LNCaP clone FGC (cell line): ENCODE data around the gene DYNLRB2.

Source experiments
- DNase-seq: peaks from one replicate; pipeline ENCODE4 v3.0.0-alpha.2; 2011; ENCODE audit warnings: low read depth
- H3K4me3 ChIP-seq: 2 replicates; pipeline ENCODE4 v1.5.1; 2011; ENCODE audit warnings: mild to moderate bottlenecking, low read depth, low read length, control low read depth
- TF ChIP-seq, protein P1 (sequence below): IDR thresholded peaks from 2 replicates; pipeline ENCODE4 v1.5.1; 2012; ENCODE audit warnings: mild to moderate bottlenecking; ENCODE audit not compliant: control insufficient read depth, insufficient read depth; ENCODE audit errors: extremely low read depth

DYNLRB2 gene

DNA sequence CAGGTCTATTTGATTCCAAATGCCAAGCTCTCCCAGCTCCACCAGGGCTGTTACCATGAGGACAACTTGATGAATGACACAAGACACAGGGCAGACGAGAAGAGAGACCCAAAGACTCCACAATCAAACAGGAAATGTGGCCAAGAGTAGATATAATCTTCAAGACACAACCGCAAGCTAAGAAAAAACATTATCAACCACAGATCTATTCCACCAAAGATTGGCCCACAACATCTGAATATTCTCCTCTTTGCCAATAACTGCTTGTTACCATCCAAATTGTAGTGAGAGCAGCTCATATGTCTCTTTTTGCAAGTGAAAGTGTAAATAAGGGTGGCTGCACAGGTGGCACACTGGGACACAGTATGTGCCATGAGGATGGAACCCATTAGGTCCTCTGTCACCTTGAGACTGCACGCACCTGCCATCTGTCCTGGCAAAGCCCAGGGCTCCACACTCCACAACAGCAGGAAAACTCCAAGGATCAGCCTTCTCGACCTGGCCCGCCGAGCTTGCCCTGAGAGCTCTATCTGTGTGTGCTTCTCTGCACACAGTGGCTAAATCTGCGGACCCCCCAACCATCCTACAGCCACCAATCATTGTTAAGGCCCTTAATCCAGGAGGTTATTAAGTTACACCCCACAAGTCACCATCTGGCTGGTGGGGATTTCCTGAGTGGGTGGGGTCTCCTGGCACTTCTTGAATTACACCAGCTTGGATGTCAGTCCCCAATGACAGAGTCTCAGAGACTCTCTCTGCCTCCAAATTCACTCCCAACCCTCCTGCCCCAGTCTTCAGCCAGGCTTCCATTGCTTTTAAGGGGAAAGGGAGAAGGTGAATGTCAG is 50.5 kb downstream of the DYNLRB2 start:
- TF ChIP-seq, protein P1, sequence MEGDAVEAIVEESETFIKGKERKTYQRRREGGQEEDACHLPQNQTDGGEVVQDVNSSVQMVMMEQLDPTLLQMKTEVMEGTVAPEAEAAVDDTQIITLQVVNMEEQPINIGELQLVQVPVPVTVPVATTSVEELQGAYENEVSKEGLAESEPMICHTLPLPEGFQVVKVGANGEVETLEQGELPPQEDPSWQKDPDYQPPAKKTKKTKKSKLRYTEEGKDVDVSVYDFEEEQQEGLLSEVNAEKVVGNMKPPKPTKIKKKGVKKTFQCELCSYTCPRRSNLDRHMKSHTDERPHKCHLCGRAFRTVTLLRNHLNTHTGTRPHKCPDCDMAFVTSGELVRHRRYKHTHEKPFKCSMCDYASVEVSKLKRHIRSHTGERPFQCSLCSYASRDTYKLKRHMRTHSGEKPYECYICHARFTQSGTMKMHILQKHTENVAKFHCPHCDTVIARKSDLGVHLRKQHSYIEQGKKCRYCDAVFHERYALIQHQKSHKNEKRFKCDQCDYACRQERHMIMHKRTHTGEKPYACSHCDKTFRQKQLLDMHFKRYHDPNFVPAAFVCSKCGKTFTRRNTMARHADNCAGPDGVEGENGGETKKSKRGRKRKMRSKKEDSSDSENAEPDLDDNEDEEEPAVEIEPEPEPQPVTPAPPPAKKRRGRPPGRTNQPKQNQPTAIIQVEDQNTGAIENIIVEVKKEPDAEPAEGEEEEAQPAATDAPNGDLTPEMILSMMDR = no peak
- H3K4me3 ChIP-seq = no peak overlapping the region
- DNase-seq = no peak

DNA sequence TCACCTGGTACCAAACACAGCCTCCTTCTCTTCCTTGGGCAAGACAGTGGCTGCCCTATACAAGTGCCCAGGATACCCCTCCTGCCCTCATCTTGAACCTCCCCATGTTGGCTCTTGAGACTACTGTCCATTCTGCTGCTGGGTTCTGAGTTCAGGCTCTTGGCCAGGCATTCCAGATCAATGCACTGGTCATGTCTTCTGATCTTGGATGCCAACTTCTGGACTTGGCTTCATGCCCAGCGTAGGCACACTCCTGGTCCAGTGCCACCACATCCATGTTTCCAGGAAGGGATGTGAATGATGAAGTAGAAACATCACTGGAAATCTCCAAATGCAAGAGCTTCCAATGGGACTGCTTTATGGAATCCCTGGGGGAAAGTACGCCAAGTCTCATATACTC is 51.5 kb downstream of the DYNLRB2 start:
- H3K4me3 ChIP-seq = no peak overlapping the region
- TF ChIP-seq, protein P1 = no peak
- DNase-seq = no peak

DNA sequence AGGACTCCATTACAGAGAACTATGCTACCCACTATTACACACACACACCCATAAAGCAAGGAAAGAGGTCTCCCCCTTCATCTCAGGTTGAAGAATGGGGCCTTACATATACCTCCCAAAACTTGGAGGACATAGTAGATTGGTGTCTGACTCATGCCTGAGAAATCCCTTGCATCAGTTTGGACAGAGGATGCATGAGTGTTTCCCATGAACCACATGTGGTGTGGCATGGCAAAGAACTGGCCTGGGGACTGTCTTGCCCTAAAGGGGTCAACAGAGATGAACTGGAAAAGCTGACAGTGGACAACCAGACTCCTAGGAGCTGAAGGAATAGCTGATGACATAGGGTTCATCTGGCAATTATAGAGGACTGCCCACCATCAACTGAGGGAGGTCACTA is 54.0 kb downstream of the DYNLRB2 start:
- DNase-seq = no peak
- no peak overlapping the region for H3K4me3 ChIP-seq
- TF ChIP-seq, protein P1 = no peak

DNA sequence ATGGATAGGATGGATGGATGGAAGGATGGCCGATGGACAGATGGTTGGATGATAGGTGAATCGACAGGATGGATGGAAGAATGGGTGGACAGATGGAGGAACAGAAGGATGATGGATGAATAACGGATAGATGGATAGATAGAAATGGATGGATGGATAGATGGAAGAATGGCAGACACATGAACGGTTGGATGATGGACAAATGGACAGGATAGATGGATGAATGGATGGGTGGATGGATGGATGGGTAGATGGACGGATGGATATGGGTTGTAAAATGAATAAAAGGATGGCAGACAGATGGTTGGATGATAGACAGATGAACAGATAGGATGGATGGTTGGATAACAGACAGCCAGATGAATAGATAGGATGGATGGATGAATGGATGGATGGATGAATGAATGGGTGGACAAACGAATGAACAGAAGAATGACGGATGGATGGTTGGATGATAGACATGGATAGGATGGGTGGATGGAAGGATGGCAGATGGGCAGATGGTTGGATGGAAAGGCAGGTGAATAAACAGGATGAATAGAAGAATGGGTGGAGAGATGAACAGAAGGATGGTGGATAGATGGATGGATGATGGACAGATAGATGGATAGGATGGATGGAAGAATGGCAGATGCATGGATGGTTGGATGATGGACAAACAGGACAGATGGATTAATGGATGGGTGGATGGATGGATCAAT is 55.9 kb downstream of the DYNLRB2 start:
- H3K4me3 ChIP-seq = no peak overlapping the region
- TF ChIP-seq, protein P1 = no peak
- no peak for DNase-seq

DNA sequence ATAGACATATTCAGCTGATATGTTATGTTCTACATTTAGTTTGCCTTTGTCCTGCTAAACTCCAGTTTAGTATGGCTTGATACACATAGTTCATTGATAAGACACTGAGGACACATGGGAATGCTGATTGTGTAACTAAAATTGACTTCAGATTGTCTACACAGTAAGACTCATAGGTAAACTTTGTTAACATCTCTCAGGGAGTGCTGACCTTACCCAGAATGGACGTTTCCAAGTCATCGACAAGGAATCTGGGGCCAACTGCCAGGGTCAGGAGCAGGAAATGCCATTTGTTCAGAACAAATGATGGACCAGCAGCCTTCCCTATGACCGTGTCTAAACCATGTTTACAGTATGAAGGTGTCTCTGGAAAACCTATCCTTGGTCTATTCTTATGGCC is 58.7 kb downstream of the DYNLRB2 start:
- H3K4me3 ChIP-seq = no peak overlapping the region
- TF ChIP-seq, protein P1 = no peak
- no peak for DNase-seq
